ENCODE data around the gene SLC16A8.
"Not testable (repeated sequence)": the region's sequence is repeated elsewhere in the genome, so short reads cannot be mapped to it uniquely, and the experiment has no call there.

- not testable (repeated sequence) for TF ChIP-seq POLR2A (IDR thresholded peaks at IDR 0.05)
- TF ChIP-seq, protein P1, sequence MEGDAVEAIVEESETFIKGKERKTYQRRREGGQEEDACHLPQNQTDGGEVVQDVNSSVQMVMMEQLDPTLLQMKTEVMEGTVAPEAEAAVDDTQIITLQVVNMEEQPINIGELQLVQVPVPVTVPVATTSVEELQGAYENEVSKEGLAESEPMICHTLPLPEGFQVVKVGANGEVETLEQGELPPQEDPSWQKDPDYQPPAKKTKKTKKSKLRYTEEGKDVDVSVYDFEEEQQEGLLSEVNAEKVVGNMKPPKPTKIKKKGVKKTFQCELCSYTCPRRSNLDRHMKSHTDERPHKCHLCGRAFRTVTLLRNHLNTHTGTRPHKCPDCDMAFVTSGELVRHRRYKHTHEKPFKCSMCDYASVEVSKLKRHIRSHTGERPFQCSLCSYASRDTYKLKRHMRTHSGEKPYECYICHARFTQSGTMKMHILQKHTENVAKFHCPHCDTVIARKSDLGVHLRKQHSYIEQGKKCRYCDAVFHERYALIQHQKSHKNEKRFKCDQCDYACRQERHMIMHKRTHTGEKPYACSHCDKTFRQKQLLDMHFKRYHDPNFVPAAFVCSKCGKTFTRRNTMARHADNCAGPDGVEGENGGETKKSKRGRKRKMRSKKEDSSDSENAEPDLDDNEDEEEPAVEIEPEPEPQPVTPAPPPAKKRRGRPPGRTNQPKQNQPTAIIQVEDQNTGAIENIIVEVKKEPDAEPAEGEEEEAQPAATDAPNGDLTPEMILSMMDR (IDR thresholded peaks at IDR 0.05) = not testable (repeated sequence)
Observed at GRCh38 chr22:38117556-38117955, 33.6 kb upstream of the SLC16A8 start.

Measured in uterus (tissue), 2 donors.